ENCODE results near the gene CFAP57. TPM values are rescaled to one million over a fixed set of nuclear protein-coding genes. Genes with fewer than 3 reads are reported as not detected.
A peak's percentile ranks its signal among the peaks of the same experiment; 100 is the strongest.

The CFAP57 gene
- total RNA-seq, 1 donor from 2014 or later: not detected

GRCh38 chr1:43172527-43172972, 420 bp downstream of the CFAP57 start:
- TF ChIP-seq CTCF (IDR thresholded peaks at IDR 0.05): no peak
- peak; percentile 22 to 89 for DNase-seq (ENCODE audit: low spot score in 2 of 2)
- peaks cover 6 to 9% of the 10 kb centered on the region in 2 donors for H3K4me1 ChIP-seq
- H3K9me3 ChIP-seq: no peaks in the 10 kb centered on the region
- peak overlapping the region; percentile 69 to 92 for H3K4me3 ChIP-seq
- peaks cover 11 to 27% of the 10 kb centered on the region in 2 donors for H3K36me3 ChIP-seq
- peak overlapping the region; percentile 46 to 51 for H3K27ac ChIP-seq
- intact Hi-C loops (cut with DNase I): loop anchor here (1.0 to 5.0 kb wide), 7 partner anchors 175 to 490 kb away; partner anchors contain the start of genes C1orf50, ELOVL1, KDM4A and P3H1
- no peaks in the 10 kb centered on the region for H3K27me3 ChIP-seq

- H3K4me1 ChIP-seq: peaks cover 6 to 9% of the 10 kb centered on the region in 2 donors
- TF ChIP-seq CTCF (IDR thresholded peaks at IDR 0.05): no peak
- H3K9me3 ChIP-seq: no peaks in the 10 kb centered on the region
- H3K36me3 ChIP-seq: peaks cover 0 to 6% of the 10 kb centered on the region in 2 donors
- no peaks in the 10 kb centered on the region for H3K27me3 ChIP-seq
- H3K4me3 ChIP-seq: no peak overlapping the region
- intact Hi-C loops (cut with DNase I): loop anchor here (5.0 kb wide), 3 partner anchors 172 to 477 kb away; partner anchors contain the start of genes C1orf50, KDM4A and P3H1
- no peak overlapping the region for H3K27ac ChIP-seq
- DNase-seq (ENCODE audit: low spot score in 2 of 2): no peak
Measured at GRCh38 chr1:43174873-43175272, 2.7 kb downstream of the CFAP57 start.

- DNase-seq (ENCODE audit: low spot score in 2 of 2): no peak
- intact Hi-C loops (cut with DNase I): no loop called here
Measured at GRCh38 chr1:43177691-43178090, 5.6 kb downstream of the CFAP57 start.

GRCh38 chr1:43184388-43184787, 12.3 kb downstream of the CFAP57 start:
- H3K36me3 ChIP-seq: no peaks in the 10 kb centered on the region
- no peaks in the 10 kb centered on the region for H3K9me3 ChIP-seq
- no peaks in the 10 kb centered on the region for H3K27me3 ChIP-seq
- no peak for DNase-seq (ENCODE audit: low spot score in 2 of 2)
- no peaks in the 10 kb centered on the region for H3K4me1 ChIP-seq
- no peak overlapping the region for H3K4me3 ChIP-seq
- intact Hi-C loops (cut with DNase I): no loop called here
- no peak for TF ChIP-seq CTCF (IDR thresholded peaks at IDR 0.05)
- H3K27ac ChIP-seq: no peak overlapping the region

More at GRCh38 chr1:43177691-43178090, 5.6 kb downstream of the CFAP57 start:
- no peak for TF ChIP-seq CTCF (IDR thresholded peaks at IDR 0.05)
- Histone ChIP-seq H3K4me3 (no peak overlapping the region), H3K4me1 (peaks cover 0 to 2% of the 10 kb centered on the region in 2 donors), H3K27me3 (no peaks in the 10 kb centered on the region), H3K9me3 (no peaks in the 10 kb centered on the region), H3K36me3 (no peaks in the 10 kb centered on the region), H3K27ac (no peak overlapping the region)

GRCh38 chr1:43184995-43185394, 12.9 kb downstream of the CFAP57 start:
- Histone ChIP-seq H3K36me3 (no peaks in the 10 kb centered on the region), H3K27ac (no peak overlapping the region), H3K27me3 (no peaks in the 10 kb centered on the region), H3K4me3 (no peak overlapping the region), H3K9me3 (no peaks in the 10 kb centered on the region), H3K4me1 (no peaks in the 10 kb centered on the region)
- no peak for DNase-seq (ENCODE audit: low spot score in 2 of 2)
- intact Hi-C loops (cut with DNase I): no loop called here
- no peak for TF ChIP-seq CTCF (IDR thresholded peaks at IDR 0.05)

GRCh38 chr1:43188106-43188505, 16.0 kb downstream of the CFAP57 start:
- Histone ChIP-seq H3K9me3 (peaks cover 0 to 6% of the 10 kb centered on the region in 2 donors), H3K36me3 (no peaks in the 10 kb centered on the region), H3K27ac (no peak overlapping the region), H3K4me3 (no peak overlapping the region), H3K4me1 (no peaks in the 10 kb centered on the region), H3K27me3 (no peaks in the 10 kb centered on the region)
- intact Hi-C loops (cut with DNase I): no loop called here
- no peak for TF ChIP-seq CTCF (IDR thresholded peaks at IDR 0.05)
- no peak for DNase-seq (ENCODE audit: low spot score in 2 of 2)
